ENCODE data around the gene LARGE1.

Gene LARGE1

GRCh38 chr22:33477120-33478111, 442.9 kb downstream of the LARGE1 start:
- peaks cover 0 to 6% (median 2%) of the 10 kb centered on the region in 4 experiments for H3K4me1 ChIP-seq (ENCODE audit: control extremely low read depth in 1 of 4, control insufficient read depth in 4 of 4, insufficient read depth in 4 of 4, low read length in 3 of 4)
- no peaks in the 10 kb centered on the region for H3K27me3 ChIP-seq (replicated peaks in 2 of 5; ENCODE audit: control insufficient read depth in 4 of 5, insufficient read depth in 5 of 5, low read length in 4 of 5)
- WGBS (ENCODE audit: insufficient coverage), result 97% methylated on average over 13 of the region's 13 CpGs
- peaks cover 0 to 1% (median 0%) of the 10 kb centered on the region in 5 experiments for H3K9me3 ChIP-seq (ENCODE audit: control extremely low read depth in 1 of 5, control insufficient read depth in 4 of 5, insufficient read depth in 2 of 5, low read depth in 1 of 5, low read length in 4 of 5)
- H3K4me3 ChIP-seq (ENCODE audit: control insufficient read depth in 1 of 7, extremely low read depth in 1 of 7, insufficient read depth in 4 of 7, low read depth in 2 of 7, low read length in 6 of 7), result no peak overlapping the region
- no peaks in the 10 kb centered on the region for H3K36me3 ChIP-seq (ENCODE audit: control insufficient read depth in 4 of 4, insufficient read depth in 4 of 4, low read length in 3 of 4)
- ChIA-PET CTCF (no interaction called here), POLR2A (no interaction called here)
- DNase-seq, result no peak
- H3K27ac ChIP-seq (ENCODE audit: insufficient read depth in 1 of 2, low read depth in 1 of 2, low read length in 2 of 2, poor library complexity in 1 of 2, severe bottlenecking in 2 of 2), result no peak overlapping the region

GRCh38 chr22:33476716-33477115, 443.6 kb downstream of the LARGE1 start:
- H3K27ac ChIP-seq (ENCODE audit: insufficient read depth in 1 of 2, low read depth in 1 of 2, low read length in 2 of 2, poor library complexity in 1 of 2, severe bottlenecking in 2 of 2), result no peak overlapping the region
- 97% methylated on average over 13 of the region's 13 CpGs for whole genome bisulfite sequencing (ENCODE audit: insufficient coverage)
- H3K9me3 ChIP-seq (ENCODE audit: control extremely low read depth in 1 of 5, control insufficient read depth in 4 of 5, insufficient read depth in 2 of 5, low read depth in 1 of 5, low read length in 4 of 5), result peaks cover 0 to 1% (median 0%) of the 10 kb centered on the region in 5 experiments
- POLR2A ChIA-PET, result no interaction called here
- H3K27me3 ChIP-seq (replicated peaks in 2 of 5; ENCODE audit: control insufficient read depth in 4 of 5, insufficient read depth in 5 of 5, low read length in 4 of 5), result no peaks in the 10 kb centered on the region
- no peaks in the 10 kb centered on the region for H3K36me3 ChIP-seq (ENCODE audit: control insufficient read depth in 4 of 4, insufficient read depth in 4 of 4, low read length in 3 of 4)
- H3K4me1 ChIP-seq (ENCODE audit: control extremely low read depth in 1 of 4, control insufficient read depth in 4 of 4, insufficient read depth in 4 of 4, low read length in 3 of 4), result peaks cover 0 to 6% (median 2%) of the 10 kb centered on the region in 4 experiments
- CTCF ChIA-PET, result no interaction called here
- DNase-seq, result no peak
- no peak overlapping the region for H3K4me3 ChIP-seq (ENCODE audit: control insufficient read depth in 1 of 7, extremely low read depth in 1 of 7, insufficient read depth in 4 of 7, low read depth in 2 of 7, low read length in 6 of 7)

GRCh38 chr22:33476206-33476605, 444.1 kb downstream of the LARGE1 start:
- peaks cover 0 to 1% (median 0%) of the 10 kb centered on the region in 5 experiments for H3K9me3 ChIP-seq (ENCODE audit: control extremely low read depth in 1 of 5, control insufficient read depth in 4 of 5, insufficient read depth in 2 of 5, low read depth in 1 of 5, low read length in 4 of 5)
- H3K4me3 ChIP-seq (ENCODE audit: control insufficient read depth in 1 of 7, extremely low read depth in 1 of 7, insufficient read depth in 4 of 7, low read depth in 2 of 7, low read length in 6 of 7), result no peak overlapping the region
- DNase-seq, result no peak
- H3K27ac ChIP-seq (ENCODE audit: insufficient read depth in 1 of 2, low read depth in 1 of 2, low read length in 2 of 2, poor library complexity in 1 of 2, severe bottlenecking in 2 of 2), result no peak overlapping the region
- no peaks in the 10 kb centered on the region for H3K36me3 ChIP-seq (ENCODE audit: control insufficient read depth in 4 of 4, insufficient read depth in 4 of 4, low read length in 3 of 4)
- ChIA-PET POLR2A (no interaction called here), CTCF (no interaction called here)
- H3K4me1 ChIP-seq (ENCODE audit: control extremely low read depth in 1 of 4, control insufficient read depth in 4 of 4, insufficient read depth in 4 of 4, low read length in 3 of 4), result peaks cover 0 to 6% (median 2%) of the 10 kb centered on the region in 4 experiments
- WGBS (ENCODE audit: insufficient coverage), result 95% methylated on average over 4 of the region's 4 CpGs
- H3K27me3 ChIP-seq (replicated peaks in 2 of 5; ENCODE audit: control insufficient read depth in 4 of 5, insufficient read depth in 5 of 5, low read length in 4 of 5), result no peaks in the 10 kb centered on the region

- Histone ChIP-seq H3K36me3 (ENCODE audit: control insufficient read depth in 4 of 4, insufficient read depth in 4 of 4, low read length in 3 of 4) (no peaks in the 10 kb centered on the region), H3K9me3 (ENCODE audit: control extremely low read depth in 1 of 5, control insufficient read depth in 4 of 5, insufficient read depth in 2 of 5, low read depth in 1 of 5, low read length in 4 of 5) (peaks cover 0 to 1% (median 0%) of the 10 kb centered on the region in 5 experiments), H3K27me3 (replicated peaks in 2 of 5; ENCODE audit: control insufficient read depth in 4 of 5, insufficient read depth in 5 of 5, low read length in 4 of 5) (no peaks in the 10 kb centered on the region), H3K4me3 (ENCODE audit: control insufficient read depth in 1 of 7, extremely low read depth in 1 of 7, insufficient read depth in 4 of 7, low read depth in 2 of 7, low read length in 6 of 7) (no peak overlapping the region), H3K4me1 (ENCODE audit: control extremely low read depth in 1 of 4, control insufficient read depth in 4 of 4, insufficient read depth in 4 of 4, low read length in 3 of 4) (peaks cover 0 to 6% (median 2%) of the 10 kb centered on the region in 4 experiments), H3K27ac (ENCODE audit: insufficient read depth in 1 of 2, low read depth in 1 of 2, low read length in 2 of 2, poor library complexity in 1 of 2, severe bottlenecking in 2 of 2) (no peak overlapping the region)
- DNase-seq, result no peak
- POLR2A ChIA-PET, result no interaction called here
- WGBS (ENCODE audit: insufficient coverage), result 40% methylated on average over 1 of the region's 1 CpG
- CTCF ChIA-PET, result no interaction called here
Observed at GRCh38 chr22:33474587-33474986, 445.7 kb downstream of the LARGE1 start.

- H3K36me3 ChIP-seq (ENCODE audit: control insufficient read depth in 4 of 4, insufficient read depth in 4 of 4, low read length in 3 of 4), result no peaks in the 10 kb centered on the region
- H3K4me1 ChIP-seq (ENCODE audit: control extremely low read depth in 1 of 4, control insufficient read depth in 4 of 4, insufficient read depth in 4 of 4, low read length in 3 of 4), result peaks cover 0 to 6% (median 2%) of the 10 kb centered on the region in 4 experiments
- DNase-seq, result no peak
- WGBS (ENCODE audit: insufficient coverage), result over 99% methylated on average over 6 of the region's 9 CpGs
- POLR2A ChIA-PET, result no interaction called here
- H3K27ac ChIP-seq (ENCODE audit: insufficient read depth in 1 of 2, low read depth in 1 of 2, low read length in 2 of 2, poor library complexity in 1 of 2, severe bottlenecking in 2 of 2), result no peak overlapping the region
- no peaks in the 10 kb centered on the region for H3K27me3 ChIP-seq (replicated peaks in 2 of 5; ENCODE audit: control insufficient read depth in 4 of 5, insufficient read depth in 5 of 5, low read length in 4 of 5)
- CTCF ChIA-PET, result no interaction called here
- H3K4me3 ChIP-seq (ENCODE audit: control insufficient read depth in 1 of 7, extremely low read depth in 1 of 7, insufficient read depth in 4 of 7, low read depth in 2 of 7, low read length in 6 of 7), result no peak overlapping the region
- no peaks in the 10 kb centered on the region for H3K9me3 ChIP-seq (ENCODE audit: control extremely low read depth in 1 of 5, control insufficient read depth in 4 of 5, insufficient read depth in 2 of 5, low read depth in 1 of 5, low read length in 4 of 5)
Observed at GRCh38 chr22:33472462-33473344, 447.6 kb downstream of the LARGE1 start.

GRCh38 chr22:33470456-33470855, 449.8 kb downstream of the LARGE1 start:
- Histone ChIP-seq H3K36me3 (ENCODE audit: control insufficient read depth in 4 of 4, insufficient read depth in 4 of 4, low read length in 3 of 4) (no peaks in the 10 kb centered on the region), H3K4me1 (ENCODE audit: control extremely low read depth in 1 of 4, control insufficient read depth in 4 of 4, insufficient read depth in 4 of 4, low read length in 3 of 4) (peaks cover 0 to 11% (median 3%) of the 10 kb centered on the region in 4 experiments), H3K4me3 (ENCODE audit: control insufficient read depth in 1 of 7, extremely low read depth in 1 of 7, insufficient read depth in 4 of 7, low read depth in 2 of 7, low read length in 6 of 7) (no peak overlapping the region), H3K27me3 (replicated peaks in 2 of 5; ENCODE audit: control insufficient read depth in 4 of 5, insufficient read depth in 5 of 5, low read length in 4 of 5) (no peaks in the 10 kb centered on the region), H3K27ac (ENCODE audit: insufficient read depth in 1 of 2, low read depth in 1 of 2, low read length in 2 of 2, poor library complexity in 1 of 2, severe bottlenecking in 2 of 2) (no peak overlapping the region), H3K9me3 (ENCODE audit: control extremely low read depth in 1 of 5, control insufficient read depth in 4 of 5, insufficient read depth in 2 of 5, low read depth in 1 of 5, low read length in 4 of 5) (no peaks in the 10 kb centered on the region)
- WGBS (ENCODE audit: insufficient coverage), result 81% methylated on average over 5 of the region's 6 CpGs
- POLR2A ChIA-PET, result no interaction called here
- CTCF ChIA-PET, result no interaction called here
- no peak for DNase-seq
